Midbrain (tissue), 1 donor: ENCODE measurements around the gene MDK.

Experiments
- DNase-seq: peaks from one replicate; lab custom pipeline; 2025; lab: John Stamatoyannopoulos, UW

The MDK gene, protein sequence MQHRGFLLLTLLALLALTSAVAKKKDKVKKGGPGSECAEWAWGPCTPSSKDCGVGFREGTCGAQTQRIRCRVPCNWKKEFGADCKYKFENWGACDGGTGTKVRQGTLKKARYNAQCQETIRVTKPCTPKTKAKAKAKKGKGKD

DNA sequence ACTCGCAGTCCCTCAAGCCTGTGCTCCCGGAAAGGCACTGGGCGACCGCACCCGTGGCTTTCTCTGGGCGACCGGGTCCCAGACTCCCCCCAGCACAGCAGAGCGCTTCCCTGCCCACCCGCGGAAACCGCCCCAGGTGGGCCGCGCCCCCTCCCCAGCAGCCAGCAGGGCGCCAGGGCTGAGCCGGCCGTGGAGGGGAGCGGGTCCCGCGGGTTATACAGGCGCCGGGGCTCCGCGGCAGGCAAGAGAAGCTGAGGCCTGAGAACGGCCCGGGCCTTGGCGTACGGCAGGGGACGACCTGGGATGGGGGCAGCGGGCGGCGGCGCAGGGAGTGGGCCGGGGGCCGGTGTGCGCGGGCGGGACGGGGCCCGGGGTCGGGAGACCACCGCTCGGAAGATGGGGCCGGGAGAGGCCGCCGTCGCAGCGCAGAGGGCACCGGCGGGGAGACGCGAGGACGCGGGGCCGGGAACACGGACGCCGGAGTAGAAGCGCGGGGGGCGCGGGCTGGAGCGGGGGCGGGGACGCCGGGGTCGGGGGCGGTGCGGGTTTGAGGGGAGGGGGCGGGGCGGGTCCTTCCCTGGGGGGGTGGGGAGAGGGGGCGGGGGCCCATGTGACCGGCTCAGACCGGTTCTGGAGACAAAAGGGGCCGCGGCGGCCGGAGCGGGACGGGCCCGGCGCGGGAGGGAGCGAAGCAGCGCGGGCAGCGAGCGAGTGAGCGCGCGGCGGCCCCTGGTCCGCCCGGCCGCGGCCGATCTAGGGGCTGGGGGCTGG lies at the start of gene MDK:
TSS of gene MDK (plus strand) at position 622 of the 771 bp plus-strand sequence. CDS start 389 bp downstream, outside the sequence.
- no peak for DNase-seq

DNA sequence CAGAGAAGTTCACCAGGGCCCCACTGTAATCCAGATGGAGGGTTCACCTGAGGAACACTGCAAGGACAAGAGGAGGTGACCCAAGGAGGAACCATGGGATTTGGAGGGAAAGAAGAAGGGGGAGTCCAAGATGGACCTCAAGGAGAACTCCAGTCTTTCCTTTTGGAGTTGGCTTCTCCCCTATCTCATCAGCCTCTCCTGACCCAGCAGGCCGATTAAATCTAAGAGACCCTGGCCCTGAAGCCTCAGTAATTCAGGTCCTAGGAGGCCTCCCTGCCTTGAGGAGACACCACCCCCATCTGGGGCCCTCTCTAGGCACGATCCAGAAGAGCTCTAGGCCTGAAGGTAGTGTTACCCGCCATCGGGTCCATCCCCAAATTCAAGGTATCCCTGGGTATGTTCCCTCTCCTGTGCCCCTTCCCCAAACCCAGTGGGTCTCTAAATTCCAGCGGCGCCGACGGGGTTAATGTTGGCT lies 49.3 kb upstream of the MDK start:
- DNase-seq, result no peak

DNA sequence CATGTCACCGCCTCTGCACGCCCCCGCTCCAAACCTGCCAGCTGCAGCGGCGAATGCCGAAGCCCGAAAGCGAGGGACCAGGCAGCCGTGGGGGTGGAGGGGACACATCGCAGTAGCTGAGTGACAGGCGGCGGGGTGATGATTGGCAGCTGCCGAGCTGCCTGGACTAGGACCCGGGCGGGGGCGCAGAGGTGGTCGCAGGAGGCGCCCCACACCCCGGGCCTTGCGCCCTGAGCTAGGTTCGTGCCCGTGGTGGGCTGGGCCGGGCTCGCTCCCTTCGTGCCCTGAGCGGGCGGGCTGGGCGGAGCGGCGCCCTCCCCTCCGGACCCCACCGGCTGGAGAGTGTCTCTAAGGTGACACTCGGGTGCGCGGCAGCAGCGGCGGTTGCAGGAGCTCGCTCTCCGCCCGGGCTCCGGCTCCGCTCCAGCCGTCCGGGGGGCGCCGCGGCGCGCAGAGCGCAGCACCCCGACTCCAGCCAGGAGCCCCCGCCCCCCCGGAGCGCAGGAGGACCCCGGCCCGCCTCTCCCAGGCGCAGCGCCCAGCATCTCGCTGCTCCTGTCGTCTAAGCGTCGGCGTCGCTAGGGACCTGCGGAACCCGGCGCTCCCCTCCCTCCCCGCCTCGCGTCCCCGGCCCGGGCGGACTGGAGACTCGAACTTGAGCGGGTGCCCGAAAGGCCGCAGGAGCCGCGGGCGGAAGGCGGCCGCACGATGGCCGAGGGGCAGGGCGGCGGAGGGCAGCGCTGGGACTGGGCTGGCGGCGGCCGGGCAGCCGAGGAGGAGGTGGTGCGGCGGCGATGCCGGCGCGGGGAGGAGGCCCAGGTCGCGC lies 48.7 kb upstream of the MDK start:
- no peak for DNase-seq

DNA sequence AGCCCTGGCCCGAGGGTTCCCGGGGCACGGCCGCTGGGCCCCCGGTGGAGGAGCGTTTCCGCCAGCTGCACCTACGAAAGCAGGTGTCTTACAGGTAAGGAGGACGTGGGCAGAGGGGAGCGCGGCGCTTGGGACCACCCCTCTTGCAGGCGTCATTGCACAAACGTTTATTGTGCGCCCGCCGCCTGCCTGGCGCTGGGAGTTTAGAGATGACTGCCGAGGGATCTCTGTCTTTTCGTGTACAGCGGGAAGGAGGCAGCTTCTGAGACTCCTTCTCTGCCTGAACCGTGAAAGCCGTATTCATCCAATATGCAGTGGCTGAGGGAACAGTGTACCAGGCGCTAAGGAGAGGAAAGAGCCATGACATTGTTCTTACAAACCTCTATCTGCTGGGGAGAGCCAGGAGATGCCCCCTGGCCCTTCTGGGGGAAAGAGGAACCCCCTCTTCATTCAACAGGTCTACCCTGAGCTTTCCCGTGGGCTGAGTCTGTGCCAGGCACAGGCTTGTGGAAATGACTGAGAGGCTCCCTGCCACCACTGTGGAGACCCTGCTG lies 48.0 kb upstream of the MDK start:
- DNase-seq, result no peak

DNA sequence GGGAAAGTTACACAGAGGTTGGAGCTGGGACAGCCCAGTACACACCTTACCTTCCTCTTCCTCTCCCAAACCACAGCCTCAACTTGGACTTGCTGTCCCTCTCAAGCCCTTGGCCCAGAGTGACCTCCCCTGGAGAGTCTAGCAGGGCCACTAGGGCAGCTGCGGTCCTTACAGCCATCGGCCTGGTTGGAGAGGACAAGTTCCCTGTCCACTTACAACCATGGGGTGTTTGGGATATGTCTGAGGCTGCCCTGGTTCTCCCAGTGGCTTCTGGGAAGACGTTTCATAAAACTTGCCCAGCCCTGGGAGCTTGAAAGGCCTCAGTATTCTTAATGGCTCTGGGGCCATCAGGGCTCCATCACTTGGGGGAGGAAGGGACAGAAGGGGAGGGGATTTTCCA lies 47.3 kb upstream of the MDK start:
- no peak for DNase-seq

DNA sequence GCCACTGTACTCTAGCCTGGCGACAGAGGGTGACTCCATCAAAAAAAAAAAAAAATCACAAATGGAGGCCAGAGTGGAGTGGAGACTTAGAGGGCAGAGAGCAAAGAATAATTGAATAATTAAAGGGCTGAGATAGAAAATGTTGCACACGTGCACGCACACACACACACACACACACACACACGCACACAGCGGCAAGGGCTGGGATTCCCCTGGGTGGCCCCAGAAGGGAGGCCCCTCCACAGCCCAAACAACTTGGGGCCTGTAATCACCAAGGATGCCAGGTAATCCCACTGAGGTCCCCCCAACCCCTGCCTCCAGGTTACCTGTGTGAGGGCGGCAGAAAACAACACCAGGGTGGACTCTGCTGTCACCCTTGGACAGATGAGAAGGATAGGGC lies 46.2 kb upstream of the MDK start:
- DNase-seq, result no peak

DNA sequence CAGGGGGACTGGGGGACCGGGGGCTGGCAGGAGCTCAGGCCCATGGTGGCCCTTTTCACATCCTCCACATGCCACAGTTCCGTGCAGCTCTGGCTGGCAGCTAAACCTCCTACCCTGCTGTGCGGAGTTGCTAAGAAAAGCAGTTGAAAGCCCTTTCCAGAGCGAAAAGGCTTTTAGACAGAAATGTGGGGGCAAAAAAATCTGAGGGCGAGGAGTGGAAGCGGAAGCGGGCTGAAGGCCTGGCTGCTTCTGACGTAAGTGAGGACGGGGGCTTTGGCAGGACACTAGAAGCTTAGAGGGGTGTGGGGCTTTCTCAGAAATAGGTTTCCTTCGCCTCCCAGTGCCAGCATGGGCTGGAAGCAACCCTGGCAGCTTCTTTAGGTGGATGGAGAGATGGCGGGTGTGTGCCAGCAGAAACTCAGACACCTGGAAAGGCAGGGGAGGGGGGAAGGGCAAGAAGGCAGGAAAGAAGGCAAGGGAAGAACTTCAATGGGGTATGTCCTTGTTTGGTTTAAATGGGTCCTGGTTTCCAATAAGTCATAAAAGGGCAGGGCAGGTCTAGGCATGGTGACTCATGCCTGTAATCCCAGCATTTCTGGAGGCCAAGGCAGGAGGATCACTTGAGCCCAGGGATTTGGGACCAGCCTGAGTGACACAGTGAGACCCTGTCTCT lies 45.4 kb upstream of the MDK start:
- DNase-seq, result peak; percentile 69

DNA sequence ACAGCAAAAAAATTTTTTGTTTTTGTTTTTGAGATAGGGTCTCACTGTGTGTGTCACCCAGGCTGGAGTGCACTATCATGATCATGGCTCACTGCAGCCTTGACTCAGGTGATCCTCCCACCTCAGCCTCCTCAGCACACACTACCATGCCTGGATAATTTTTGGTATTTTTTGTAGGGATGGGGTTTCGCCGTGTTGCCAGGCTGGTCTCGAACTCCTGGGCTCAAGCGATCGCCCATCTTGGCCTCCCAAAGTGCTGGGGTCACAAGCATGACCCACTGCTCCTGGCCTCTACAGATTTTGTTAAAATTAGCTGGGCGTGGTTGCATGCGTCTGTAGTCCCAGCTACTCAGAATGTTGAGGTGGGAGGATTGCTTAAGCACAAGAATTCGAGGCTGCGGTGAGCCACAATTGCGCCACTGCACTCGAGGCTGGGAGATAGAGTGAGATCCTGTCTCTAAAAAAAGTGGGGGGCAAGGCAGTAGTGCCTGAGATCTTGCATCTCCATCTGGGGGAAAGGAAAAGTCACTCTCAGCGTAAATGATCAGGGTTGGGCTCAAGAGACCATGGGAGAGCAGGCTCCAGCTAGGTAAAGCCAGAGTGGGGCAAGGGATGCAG lies 44.8 kb upstream of the MDK start:
- DNase-seq, result no peak

DNA sequence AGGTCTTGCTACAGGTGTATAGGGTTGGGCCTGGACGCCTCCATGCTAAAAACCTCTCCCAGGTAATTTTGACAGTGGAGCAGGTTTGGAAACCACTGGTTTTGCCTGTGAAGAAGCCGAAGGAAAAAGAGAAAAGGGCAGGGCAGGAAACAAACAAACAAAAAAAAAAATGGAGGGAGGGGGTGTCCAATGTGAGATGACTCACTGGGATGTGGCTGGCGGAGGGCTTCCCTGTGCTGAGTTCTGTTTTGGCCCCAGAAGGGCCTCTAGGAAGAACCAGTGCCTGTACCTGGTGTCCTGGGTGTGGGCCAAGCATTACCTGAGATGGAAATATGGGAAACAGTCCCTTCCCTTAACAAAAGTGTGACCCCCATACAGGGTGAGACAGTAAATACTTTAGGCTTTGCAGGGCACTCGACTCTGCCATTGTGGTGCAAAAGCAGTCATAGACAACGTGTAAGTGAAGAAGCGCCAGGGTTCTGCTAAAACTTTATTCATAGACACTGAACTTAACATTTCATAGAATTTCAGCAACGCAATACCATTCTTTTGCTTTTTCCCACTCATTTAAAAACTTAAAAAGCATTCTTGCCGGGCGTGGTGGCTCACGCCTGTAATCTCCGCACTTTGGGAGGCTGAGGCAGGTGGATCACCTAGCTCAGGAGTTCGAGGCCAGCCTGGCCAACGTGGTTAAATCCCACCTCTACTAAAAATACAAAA lies 43.7 kb upstream of the MDK start:
- DNase-seq, result no peak

DNA sequence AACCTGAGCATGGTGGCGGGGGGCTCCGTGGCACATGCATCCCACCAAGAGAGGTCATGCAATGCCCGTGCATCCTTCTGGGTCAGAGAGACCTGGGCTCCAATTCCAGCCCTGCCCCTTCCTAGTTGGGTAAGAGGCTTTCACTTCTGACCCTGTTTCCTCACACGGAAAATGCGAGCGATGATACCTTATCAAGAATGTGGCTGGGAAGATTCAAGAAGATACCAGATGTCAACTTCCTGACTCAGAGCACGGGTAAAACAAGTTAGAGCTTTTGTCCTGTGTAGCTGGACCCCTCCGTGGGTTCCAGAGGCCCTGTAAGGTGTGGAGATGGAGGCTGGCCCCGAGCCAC lies 42.9 kb upstream of the MDK start:
- DNase-seq, result no peak

DNA sequence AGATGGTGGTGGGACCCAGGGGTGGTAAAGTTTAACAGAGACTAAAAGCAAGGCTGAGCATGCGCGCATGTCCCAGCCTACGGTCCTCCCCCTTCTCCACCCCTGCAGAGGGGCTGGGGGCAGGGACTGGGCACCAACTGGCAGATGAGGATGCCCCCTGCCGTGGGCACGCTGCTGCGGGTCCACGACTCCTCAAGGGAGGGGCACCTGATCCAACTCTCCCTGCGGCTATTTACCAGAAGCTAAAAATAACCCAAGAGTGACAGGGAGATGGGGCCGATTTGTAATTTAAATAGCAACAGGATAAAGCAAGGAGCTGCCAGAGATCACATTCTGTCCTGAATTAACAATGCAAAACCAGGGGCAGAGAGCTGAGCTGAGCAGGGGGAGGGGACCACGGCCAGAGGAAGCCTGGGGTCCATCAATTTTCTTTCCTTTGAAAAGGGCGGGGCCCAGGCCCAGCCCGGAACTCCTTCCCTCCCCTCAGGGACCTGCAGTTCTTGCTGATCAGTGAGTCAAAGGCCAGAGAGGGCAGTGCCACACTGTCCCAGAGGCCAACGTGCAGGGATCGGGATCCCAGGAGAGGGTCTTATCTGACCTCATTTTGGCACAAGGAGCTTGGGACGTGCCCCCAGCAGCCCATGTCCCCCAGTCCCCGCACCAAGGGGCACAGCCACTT lies 42.3 kb upstream of the MDK start:
- DNase-seq, result no peak

DNA sequence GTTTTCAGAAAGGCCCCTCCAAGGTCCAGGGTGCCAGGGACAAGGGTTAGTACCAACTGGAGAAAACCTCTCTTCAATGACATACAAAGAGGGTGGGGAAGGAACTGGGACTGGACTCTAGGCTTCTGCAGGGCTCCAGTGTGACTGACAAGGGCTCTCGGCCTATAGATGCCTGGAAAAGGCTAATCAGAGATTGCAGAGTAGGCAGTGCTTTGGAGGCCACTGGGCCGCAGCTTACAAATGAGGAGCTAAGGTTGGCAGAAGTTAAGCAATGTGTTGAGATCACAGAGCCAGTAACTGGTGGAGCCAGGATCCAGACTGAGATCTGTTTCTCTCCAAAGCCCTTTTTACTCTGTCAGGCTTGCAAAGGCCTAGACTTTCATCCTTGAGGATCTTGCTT lies 41.7 kb upstream of the MDK start:
- no peak for DNase-seq

DNA sequence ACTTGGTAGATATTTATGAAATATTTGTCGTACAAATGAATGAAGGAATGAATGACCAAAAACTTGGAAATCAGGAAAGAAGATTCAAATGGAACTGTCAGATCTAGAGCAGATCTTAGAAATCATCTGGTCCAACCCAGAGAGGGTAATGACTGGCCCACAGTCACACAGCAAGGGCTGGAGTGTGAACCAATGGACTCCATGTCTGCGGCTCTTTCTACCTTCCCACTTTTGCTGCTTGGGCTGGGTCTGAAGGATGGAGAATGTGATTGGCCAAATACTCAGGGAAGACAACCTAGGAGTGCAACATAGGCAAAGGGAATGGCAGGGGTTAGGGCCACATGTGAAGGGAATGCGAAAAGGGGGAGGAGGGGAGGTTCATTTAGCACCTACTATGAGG lies 40.0 kb upstream of the MDK start:
- no peak for DNase-seq

DNA sequence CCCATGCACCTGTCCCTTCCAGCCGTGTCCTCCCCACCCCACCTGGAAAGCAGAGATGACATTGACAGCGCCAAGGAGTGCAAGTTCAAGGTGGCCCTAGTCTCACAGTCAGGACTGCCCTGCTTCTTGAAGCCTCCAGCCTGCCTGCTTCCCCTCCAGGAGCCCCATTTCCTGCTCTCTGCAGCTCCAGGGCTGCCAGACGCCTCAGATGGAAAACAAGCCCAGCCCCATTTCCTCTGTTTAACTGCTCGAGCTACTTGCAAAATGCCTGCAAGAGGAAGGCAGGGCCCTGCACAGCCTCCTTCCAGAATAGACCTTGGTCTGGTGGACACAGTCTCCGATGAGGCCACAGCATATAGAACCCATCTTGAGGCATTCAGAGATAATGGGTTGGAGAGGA lies 39.2 kb upstream of the MDK start:
- DNase-seq, result no peak

DNA sequence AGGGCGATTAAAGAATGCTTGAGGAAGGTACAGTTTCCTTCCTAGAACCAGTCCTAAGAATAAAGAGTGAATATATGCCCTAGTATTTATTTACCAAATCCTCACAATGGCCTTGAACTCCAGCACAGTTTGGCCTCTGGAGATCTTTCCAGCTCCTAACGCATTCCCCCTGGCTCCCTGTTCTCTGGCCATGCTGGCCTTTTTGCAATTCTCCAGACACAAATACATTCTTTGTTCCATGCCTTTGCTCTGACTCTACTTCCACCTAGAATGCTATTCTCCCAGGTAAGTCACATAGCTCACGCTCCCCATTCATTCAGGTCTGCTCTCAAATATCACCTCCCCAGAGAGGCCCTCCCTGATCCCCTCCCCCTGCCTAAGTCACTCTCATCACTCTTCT lies 37.9 kb upstream of the MDK start:
- DNase-seq, result no peak

DNA sequence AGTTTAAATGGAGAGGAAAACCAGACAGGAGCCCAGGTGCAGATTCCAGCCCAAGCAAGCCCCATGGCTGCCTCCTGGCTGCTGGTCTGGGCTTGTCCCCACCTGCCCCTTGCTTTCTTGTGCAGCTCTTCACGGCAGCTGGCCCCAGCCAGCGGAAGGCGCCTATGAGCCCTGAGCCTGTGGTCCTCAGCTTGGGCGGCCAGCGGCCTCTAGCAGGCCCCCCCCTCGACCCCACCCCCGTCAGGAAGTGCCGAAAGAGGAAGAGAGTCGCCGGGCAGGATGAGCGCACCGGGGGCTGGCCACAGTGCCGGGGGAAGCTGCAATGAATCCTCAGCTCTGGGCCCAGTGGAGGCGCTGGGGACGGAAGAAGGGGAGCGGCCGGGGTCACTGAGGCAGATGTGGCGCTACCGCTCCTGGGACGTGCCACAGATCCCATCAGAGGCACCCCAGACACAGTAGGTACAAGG lies 36.3 kb upstream of the MDK start:
- DNase-seq, result peak; percentile 29

DNA sequence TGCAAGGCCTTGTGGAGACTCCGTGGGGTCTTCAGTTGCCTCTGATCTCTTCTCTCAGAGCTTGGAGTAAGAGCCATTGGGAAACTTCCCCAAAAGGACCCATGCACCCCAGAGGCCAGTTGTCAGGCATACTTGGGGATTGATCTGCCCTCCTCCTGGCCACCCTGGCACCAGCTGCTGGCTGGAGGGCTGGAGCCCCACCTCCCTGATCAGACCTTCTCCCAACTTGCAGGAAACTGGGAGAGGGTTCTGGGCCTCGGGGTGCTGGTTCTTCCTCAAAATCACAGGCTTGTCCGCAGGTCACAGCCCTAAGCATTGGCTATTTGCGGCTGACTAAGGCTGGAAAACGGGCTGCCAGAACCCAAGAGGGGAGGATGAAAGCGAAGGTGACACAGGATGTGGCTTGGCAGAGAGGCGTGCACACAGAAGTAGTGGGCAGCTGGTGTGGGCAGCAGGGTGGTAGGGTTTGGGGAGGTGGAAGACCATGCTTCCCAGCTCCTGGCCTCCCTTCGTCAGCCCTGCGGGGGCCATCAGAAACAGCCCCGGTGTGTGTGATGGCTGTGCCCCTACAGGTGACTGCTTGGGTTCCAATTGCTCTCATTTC lies 35.5 kb upstream of the MDK start:
- no peak for DNase-seq

DNA sequence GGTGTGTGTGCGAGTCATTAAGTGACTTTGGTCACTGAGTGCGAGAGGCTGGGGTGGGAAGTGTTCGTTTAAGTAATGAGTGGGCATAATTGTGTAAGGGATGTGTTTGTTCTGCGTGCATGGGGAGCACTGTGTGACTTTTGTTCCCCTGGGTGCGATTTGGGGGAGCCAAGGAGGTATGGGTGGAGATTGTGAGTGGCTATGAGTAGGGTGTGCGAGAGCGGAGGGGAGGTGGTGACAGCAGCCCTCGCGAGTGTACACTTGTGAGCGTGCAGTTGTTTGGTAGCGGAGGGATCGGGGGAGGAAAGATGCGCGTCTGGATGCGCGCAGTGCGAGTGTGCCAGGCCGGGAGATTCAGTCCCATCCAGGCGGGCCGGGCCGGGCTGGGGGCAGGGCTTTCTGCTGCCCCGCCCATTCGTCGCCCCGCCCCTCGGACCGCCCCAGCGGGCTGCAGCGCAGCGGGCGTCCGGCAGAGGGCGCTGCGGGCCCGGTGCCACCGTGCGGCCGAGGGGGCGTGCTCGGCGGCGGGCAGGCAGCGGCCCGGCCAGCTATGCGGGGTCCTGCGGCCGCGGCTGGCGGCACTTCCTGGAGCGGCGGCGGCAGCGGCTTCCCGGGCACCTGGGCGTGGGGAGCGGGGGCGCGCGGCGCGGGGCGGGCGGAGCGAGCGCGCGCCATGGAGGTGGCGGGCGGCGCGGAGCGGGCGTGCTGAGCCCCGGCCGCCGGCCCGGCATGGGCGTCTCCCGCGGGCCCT lies 34.4 kb upstream of the MDK start, which contains the start of gene DGKZ:
TSS of gene DGKZ (plus strand) at position 578 of the 751 bp plus-strand sequence. CDS start 197 bp downstream, outside the sequence.
- DNase-seq, result peak; percentile 89
